GM12878 (cell line): ENCODE measurements around the gene RASAL2. TPM values are rescaled to one million over a fixed set of nuclear protein-coding genes. Genes with fewer than 3 reads are reported as not detected.

ENCODE experiments used
- ATAC-seq: fragments of 200-7000 bp; cut with Tn5 transposase; 3 replicates; pipeline ENCODE4 v1.9.1; 2020; ENCODE audit warnings: mild to moderate bottlenecking, moderate library complexity
- BruUV-seq: library from RNA; stranded (reverse); fragments of 400-500 nt; replicated peaks from 2 replicates; lab custom pipeline; 2021; lab: Mats Ljungman, UMichigan
- CTCF ChIA-PET: fragments of 300-600 bp; sonication (Branson Sonifier 250); formaldehyde crosslinking; extraction: SDS; loops from one replicate; lab custom pipeline; 2021; ENCODE audit warnings: inconsistent platforms; lab: Yijun Ruan, JAX
- POLR2A ChIA-PET: fragments of 350-600 bp; formaldehyde crosslinking; extraction: SDS; loops from one replicate; lab custom pipeline; 2021; ENCODE audit warnings: inconsistent platforms; lab: Charles Lee
- RAD21 ChIA-PET: fragments of 300-600 bp; sonication (Branson Sonifier 250); formaldehyde crosslinking; loops from one replicate; lab custom pipeline; 2023; ENCODE audit warnings: antibody characterized with exemption; ENCODE audit not compliant: unreplicated experiment; lab: Charles Lee
- SMC1A ChIA-PET: fragments of 300-600 bp; sonication (Branson Sonifier 250); formaldehyde crosslinking; loops from one replicate; lab custom pipeline; 2023; ENCODE audit not compliant: unreplicated experiment, uncharacterized antibody; lab: Charles Lee
- DNase-seq: peaks from one replicate; pipeline ENCODE4 v3.0.0-alpha.2; 2011; ENCODE audit warnings: low read depth, low spot score
- FAIRE-seq: peaks from 3 replicates; lab custom pipeline; 2011; peaks lifted over from hg19 to GRCh38; lab: Jason Lieb, UNC
- H2AFZ ChIP-seq: 2 replicates; pipeline ENCODE4 v1.6.0; 2011; ENCODE audit warnings: low read depth, low read length, control low read depth; ENCODE audit not compliant: control insufficient read depth
- H3K27ac ChIP-seq: 2 replicates; pipeline ENCODE4 v1.5.1; 2011; ENCODE audit warnings: control low read depth; ENCODE audit not compliant: control insufficient read depth, insufficient read depth
- H3K27me3 ChIP-seq, 2 experiments: replicated peaks in 1 of 2; 2 replicates each; pipeline versions ENCODE4 v1.6.0 to v1.6.1; 2011; ENCODE audit warnings: low read length in 1 of 2; ENCODE audit not compliant: control insufficient read depth in 2 of 2, insufficient read depth in 2 of 2
- H3K36me3 ChIP-seq, 2 experiments: 2 replicates each; pipeline ENCODE4 v1.5.1; 2011; ENCODE audit warnings: low read length in 1 of 2; ENCODE audit not compliant: control insufficient read depth in 2 of 2, insufficient read depth in 2 of 2
- H3K4me1 ChIP-seq: 2 replicates; pipeline ENCODE4 v1.6.1; 2011; ENCODE audit warnings: mild to moderate bottlenecking, low read length, moderate library complexity, mixed read lengths; ENCODE audit not compliant: control insufficient read depth, insufficient read depth
- H3K4me2 ChIP-seq: 2 replicates; pipeline ENCODE4 v1.6.0; 2011; ENCODE audit warnings: control low read depth; ENCODE audit not compliant: control insufficient read depth, insufficient read depth
- H3K4me3 ChIP-seq: fragments of 200-600 bp; sonication (generic); 2 replicates; pipeline ENCODE4 v1.5.1; 2016
- H3K79me2 ChIP-seq: 2 replicates; pipeline ENCODE4 v1.6.0; 2011; ENCODE audit warnings: low read length; ENCODE audit not compliant: control insufficient read depth, insufficient read depth
- H3K9ac ChIP-seq: 2 replicates; pipeline ENCODE4 v1.8.0; 2011; ENCODE audit warnings: low read length, control low read depth, mixed read lengths; ENCODE audit not compliant: control insufficient read depth, insufficient read depth
- H3K9me3 ChIP-seq: replicated peaks from 3 replicates; pipeline ENCODE4 v1.5.1; 2011; ENCODE audit warnings: mild to moderate bottlenecking, low read length; ENCODE audit not compliant: control insufficient read depth, insufficient read depth
- H4K20me1 ChIP-seq: 2 replicates; pipeline ENCODE4 v1.6.0; 2011; ENCODE audit not compliant: control insufficient read depth, insufficient read depth
- CTCF ChIP-seq, 3 experiments: IDR thresholded peaks in 2 of 3; conservative IDR thresholded peaks in 1 of 3; 2 replicates each; pipeline ENCODE4 v1.5.1; 2011; ENCODE audit warnings: low read depth in 3 of 3, low read length in 3 of 3, mild to moderate bottlenecking in 3 of 3, control low read depth in 2 of 3, moderate library complexity in 2 of 3, inconsistent platforms in 1 of 3, mixed read lengths in 1 of 3; ENCODE audit not compliant: control insufficient read depth in 2 of 3, insufficient read depth in 1 of 3; ENCODE audit errors: extremely low read depth in 1 of 3
- E2F8 ChIP-seq: fragments of 450-650 bp; IDR thresholded peaks from 2 replicates; pipeline ENCODE4 v1.6.1; 2018; ENCODE audit warnings: mild to moderate bottlenecking, low read depth, moderate library complexity; ENCODE audit not compliant: partially characterized antibody
- NFIC ChIP-seq: IDR thresholded peaks from 2 replicates; pipeline ENCODE4 v1.6.1; 2012; ENCODE audit warnings: low read depth, mild to moderate bottlenecking, inconsistent platforms, low read length, moderate library complexity
- RCOR1 ChIP-seq: conservative IDR thresholded peaks from 2 replicates; pipeline ENCODE4 v1.6.1; 2012; ENCODE audit warnings: low read depth, low read length, improper control_type of control experiment
- YY1 ChIP-seq: IDR thresholded peaks from 2 replicates; pipeline ENCODE4 v1.6.1; 2011; ENCODE audit warnings: low read depth, mild to moderate bottlenecking, low read length
- WGBS: methylation state at CpG from one replicate; pipeline ENCODE4 v1.1.6; 2016; ENCODE audit warnings: low lambda C conversion rate; ENCODE audit not compliant: insufficient replicate concordance, insufficient coverage; ENCODE audit errors: missing lambda C conversion rate; 5-methylcytosine and 5-hydroxymethylcytosine counted together
- in situ Hi-C: fragments of 300-500 bp; cut with MboI; formaldehyde crosslinking; loops from 9 replicates; pipeline ENCODE4 v1.14.3; 2018; ENCODE audit warnings: mixed read lengths
- intact Hi-C: fragments of 100-400 bp; cut with micrococcal nuclease; formaldehyde crosslinking; loops from one replicate; pipeline ENCODE4 v1.14.2; 2022; ENCODE audit not compliant: unreplicated experiment
- polyA plus RNA-seq, 11 experiments: library from polyadenylated mRNA; depleted of rRNA in 4 of 11; unstranded in 6 of 11; stranded (reverse) in 5 of 11; fragments of >200 nt; fragmentation: Nextera tagmentation in 4 of 11; fragmentation: Illumina TruSeq in 1 of 11; extraction: Ambion mirVana in 4 of 11; extraction: Trizol in 1 of 11; gene quantifications; 1 replicate in 1 of 11; 2 replicates in 10 of 11; pipeline versions ENCODE4 v1.2.1 to v1.2.3, GENCODE V29; 2011 to 2016; ENCODE audit warnings: inconsistent platforms in 2 of 11, missing spikeins in 2 of 11, low read depth in 1 of 11
- total RNA-seq, 4 experiments: library from RNA; depleted of rRNA in 3 of 4; stranded (reverse); fragments of >200 nt in 3 of 4; fragmentation: Illumina TruSeq in 1 of 4; extraction: Trizol in 1 of 4; gene quantifications; 2 replicates each; pipeline versions ENCODE4 v1.2.1 to v1.2.3, GENCODE V29; 2013 to 2021
- TF ChIP-seq, protein P1 (sequence below): fragments of 450-650 bp; IDR thresholded peaks from 2 replicates; pipeline ENCODE4 v1.6.1; 2014; ENCODE audit warnings: mild to moderate bottlenecking
- TF ChIP-seq, protein P2 (sequence below): fragments of 450-650 bp; IDR thresholded peaks from 2 replicates; pipeline ENCODE4 v1.6.1; 2017; ENCODE audit warnings: mild to moderate bottlenecking
- TF ChIP-seq, protein P3 (sequence below): IDR thresholded peaks from 2 replicates; pipeline ENCODE4 v1.6.1; 2011; ENCODE audit warnings: low read depth, mild to moderate bottlenecking, low read length, moderate library complexity, borderline replicate concordance; ENCODE audit errors: extremely low read depth
- TF ChIP-seq, protein P4 (sequence below): fragments of 450-650 bp; IDR thresholded peaks from 2 replicates; pipeline ENCODE4 v1.6.1; 2017; ENCODE audit warnings: low read depth, mild to moderate bottlenecking, moderate library complexity

Gene RASAL2
- total and polyA plus RNA-seq, 10 of the 15 experiments (the other 5 are each of a cell fraction or from before 2014, with no cell fraction given), result 0.02 to 6.9 (median 0.17) TPM; not detected in 1

GRCh38 chr1:178358456-178358855, 264.6 kb downstream of the RASAL2 start (continued):
- TF ChIP-seq, protein P1, sequence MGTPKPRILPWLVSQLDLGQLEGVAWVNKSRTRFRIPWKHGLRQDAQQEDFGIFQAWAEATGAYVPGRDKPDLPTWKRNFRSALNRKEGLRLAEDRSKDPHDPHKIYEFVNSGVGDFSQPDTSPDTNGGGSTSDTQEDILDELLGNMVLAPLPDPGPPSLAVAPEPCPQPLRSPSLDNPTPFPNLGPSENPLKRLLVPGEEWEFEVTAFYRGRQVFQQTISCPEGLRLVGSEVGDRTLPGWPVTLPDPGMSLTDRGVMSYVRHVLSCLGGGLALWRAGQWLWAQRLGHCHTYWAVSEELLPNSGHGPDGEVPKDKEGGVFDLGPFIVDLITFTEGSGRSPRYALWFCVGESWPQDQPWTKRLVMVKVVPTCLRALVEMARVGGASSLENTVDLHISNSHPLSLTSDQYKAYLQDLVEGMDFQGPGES, result no peak
- no peak for TF ChIP-seq E2F8
- TF ChIP-seq NFIC, result no peak

DNA sequence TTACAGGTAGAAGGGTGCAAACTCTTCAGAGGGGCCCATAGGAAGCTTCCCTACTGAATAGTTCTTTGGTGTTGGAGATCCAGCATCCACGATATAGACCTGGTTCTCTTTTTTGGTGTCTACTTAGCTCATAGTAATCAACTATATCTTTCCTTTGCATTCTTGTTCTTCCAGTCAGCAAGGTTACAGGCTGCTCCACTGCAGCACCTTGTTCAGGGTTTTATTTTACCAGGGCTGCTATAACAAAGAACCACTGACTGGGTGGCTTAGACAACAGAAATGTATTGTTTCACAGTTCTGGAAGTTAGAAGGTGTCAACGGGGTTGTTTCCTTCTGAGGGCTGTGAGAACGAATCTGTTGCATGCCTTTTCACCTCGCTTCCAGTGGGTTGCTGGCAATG, 266.5 kb downstream of the RASAL2 start:
- WGBS, result 9% methylated on average over 4 of the region's 4 CpGs
- ATAC-seq (no peak), DNase-seq (no peak), FAIRE-seq (no peak)
- Histone ChIP-seq H3K9me3 (no peaks in the 10 kb centered on the region), H3K27ac (no peak overlapping the region), H3K79me2 (no peaks in the 10 kb centered on the region), H2AFZ (no peak overlapping the region), H3K4me1 (no peaks in the 10 kb centered on the region), H3K36me3 (no peaks in the 10 kb centered on the region), H4K20me1 (no peaks in the 10 kb centered on the region), H3K9ac (no peak overlapping the region), H3K4me2 (no peak overlapping the region), H3K4me3 (no peak overlapping the region), H3K27me3 (no peaks in the 10 kb centered on the region)
- intact Hi-C loops, result no loop called here
- BruUV-seq, result no TSS peak
- RAD21 ChIA-PET, result interaction anchor here (0.7 to 1.5 kb wide), 2 partner anchors 141 to 146 kb away, joined by 3 to 4 read pairs; no protein-coding TSS in a partner anchor
- POLR2A ChIA-PET, result no interaction called here
- SMC1A ChIA-PET, result interaction anchor here (0.6 to 2.8 kb wide), 4 partner anchors 33 to 141 kb away, joined by 3 to 12 read pairs (median 4); no protein-coding TSS in a partner anchor
- in situ Hi-C loops, result no loop called here
- CTCF ChIA-PET, result interaction anchor here (0.5 to 4.0 kb wide), 5 partner anchors 47 to 590 kb away, joined by 3 to 33 read pairs (median 5); no protein-coding TSS in a partner anchor
- no peak for TF ChIP-seq CTCF (IDR thresholded peaks at IDR 0.05 in 2 of 3, conservative IDR thresholded peaks at IDR 0.05 in 1 of 3; ENCODE audit: control insufficient read depth in 2 of 3, extremely low read depth in 1 of 3, insufficient read depth in 1 of 3, low read depth in 3 of 3, low read length in 3 of 3)
- TF ChIP-seq, protein P1, result no peak
- TF ChIP-seq, protein P2, sequence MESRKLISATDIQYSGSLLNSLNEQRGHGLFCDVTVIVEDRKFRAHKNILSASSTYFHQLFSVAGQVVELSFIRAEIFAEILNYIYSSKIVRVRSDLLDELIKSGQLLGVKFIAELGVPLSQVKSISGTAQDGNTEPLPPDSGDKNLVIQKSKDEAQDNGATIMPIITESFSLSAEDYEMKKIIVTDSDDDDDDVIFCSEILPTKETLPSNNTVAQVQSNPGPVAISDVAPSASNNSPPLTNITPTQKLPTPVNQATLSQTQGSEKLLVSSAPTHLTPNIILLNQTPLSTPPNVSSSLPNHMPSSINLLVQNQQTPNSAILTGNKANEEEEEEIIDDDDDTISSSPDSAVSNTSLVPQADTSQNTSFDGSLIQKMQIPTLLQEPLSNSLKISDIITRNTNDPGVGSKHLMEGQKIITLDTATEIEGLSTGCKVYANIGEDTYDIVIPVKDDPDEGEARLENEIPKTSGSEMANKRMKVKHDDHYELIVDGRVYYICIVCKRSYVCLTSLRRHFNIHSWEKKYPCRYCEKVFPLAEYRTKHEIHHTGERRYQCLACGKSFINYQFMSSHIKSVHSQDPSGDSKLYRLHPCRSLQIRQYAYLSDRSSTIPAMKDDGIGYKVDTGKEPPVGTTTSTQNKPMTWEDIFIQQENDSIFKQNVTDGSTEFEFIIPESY, result no peak
- no peak for TF ChIP-seq YY1
- TF ChIP-seq RCOR1, result no peak
- TF ChIP-seq, protein P3, sequence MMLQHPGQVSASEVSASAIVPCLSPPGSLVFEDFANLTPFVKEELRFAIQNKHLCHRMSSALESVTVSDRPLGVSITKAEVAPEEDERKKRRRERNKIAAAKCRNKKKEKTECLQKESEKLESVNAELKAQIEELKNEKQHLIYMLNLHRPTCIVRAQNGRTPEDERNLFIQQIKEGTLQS, result no peak
- TF ChIP-seq, protein P4, sequence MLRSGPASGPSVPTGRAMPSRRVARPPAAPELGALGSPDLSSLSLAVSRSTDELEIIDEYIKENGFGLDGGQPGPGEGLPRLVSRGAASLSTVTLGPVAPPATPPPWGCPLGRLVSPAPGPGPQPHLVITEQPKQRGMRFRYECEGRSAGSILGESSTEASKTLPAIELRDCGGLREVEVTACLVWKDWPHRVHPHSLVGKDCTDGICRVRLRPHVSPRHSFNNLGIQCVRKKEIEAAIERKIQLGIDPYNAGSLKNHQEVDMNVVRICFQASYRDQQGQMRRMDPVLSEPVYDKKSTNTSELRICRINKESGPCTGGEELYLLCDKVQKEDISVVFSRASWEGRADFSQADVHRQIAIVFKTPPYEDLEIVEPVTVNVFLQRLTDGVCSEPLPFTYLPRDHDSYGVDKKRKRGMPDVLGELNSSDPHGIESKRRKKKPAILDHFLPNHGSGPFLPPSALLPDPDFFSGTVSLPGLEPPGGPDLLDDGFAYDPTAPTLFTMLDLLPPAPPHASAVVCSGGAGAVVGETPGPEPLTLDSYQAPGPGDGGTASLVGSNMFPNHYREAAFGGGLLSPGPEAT, result no peak
- TF ChIP-seq NFIC, result no peak
